Pancreas (tissue), 8 donors: ENCODE results near the gene CLEC1B. TPM values are rescaled to one million over a fixed set of nuclear protein-coding genes. Genes with fewer than 3 reads are reported as not detected.

ENCODE experiments used
- polyA plus RNA-seq, 2 donors: library from polyadenylated mRNA; stranded (reverse); fragments of 200-250 nt; gene quantifications; one replicate each; pipeline ENCODE4 v1.2.3, GENCODE V29; 2013
- total RNA-seq, 6 donors: library from RNA; stranded (reverse); fragmentation: NEBNext Ultra II Directional in 4 of 6; extraction: Animal tissue kit (Norgen Biotek cat#: 25700) in 4 of 6; gene quantifications; one replicate each; pipeline versions ENCODE4 v1.2.1 to v1.2.4, GENCODE V29; 2021 to 2023
- donor health status: healthy with polysubstance abuse.
- donor health status: DM: no; HTN: no; CAD: no; lungs with moderate emphysema.
- donor health status: DM: no; HTN: no; CAD: no.
- donor health status: Bipolar disorder and iron deficiency.
- donor health status: DM: yes; HTN: yes; CAD: no.
- donor health status: DM: no; HTN: no; CAD: no.
- donor health status: DM: no; HTN: no; CAD: no.
- donor health status: DM: yes; HTN: yes; CAD: no.

Gene CLEC1B
- total and polyA plus RNA-seq, 8 donors, result 0.02 TPM; not detected in 7

Other genes starting within 250 kb of the CLEC1B start
- gene CD69, start 238.2 kb downstream of the CLEC1B start, total RNA-seq, result 1 to 10 TPM in 2 of 6 donors, under 1 TPM in 4; 0.12 to 1.9 (median 0.76) TPM
- under 1 TPM; 0.23 to 0.31 TPM for gene CD69, start 238.2 kb downstream of the CLEC1B start, polyA plus RNA-seq
- under 1 TPM in 5 of 6 donors, not detected in 1; 0.28 to 0.76 (median 0.35) TPM for gene KLRF1, start 171.6 kb downstream of the CLEC1B start, total RNA-seq
- gene KLRF1, start 171.6 kb downstream of the CLEC1B start, polyA plus RNA-seq, result 1 to 10 TPM in 1 of 2 donors, under 1 TPM in 1; 0.84 to 2.1 TPM
- gene CLEC2B, start 129.8 kb downstream of the CLEC1B start, total RNA-seq, result 1 to 10 TPM in 5 of 6 donors, under 1 TPM in 1; 0.65 to 6.3 (median 1.3) TPM
- gene CLEC2B, start 129.8 kb downstream of the CLEC1B start, polyA plus RNA-seq, result 1 to 10 TPM; 1.7 to 2.4 TPM
- not detected for gene KLRF2, start 117.6 kb downstream of the CLEC1B start, total RNA-seq
- not detected for gene KLRF2, start 117.6 kb downstream of the CLEC1B start, polyA plus RNA-seq
- gene CLEC2A, start 66.8 kb downstream of the CLEC1B start, total RNA-seq, result not detected
- gene CLEC2A, start 66.8 kb downstream of the CLEC1B start, polyA plus RNA-seq, result not detected
- gene CLEC12A, start 27.7 kb downstream of the CLEC1B start, total RNA-seq, result 1 to 10 TPM in 2 of 6 donors, under 1 TPM in 3, not detected in 1; 0.19 to 3.4 (median 0.93) TPM
- gene CLEC12A, start 27.7 kb downstream of the CLEC1B start, polyA plus RNA-seq, result under 1 TPM; 0.19 to 0.77 TPM
- gene CLEC12B, start 11.5 kb upstream of the CLEC1B start, total RNA-seq, result under 1 TPM in 1 of 6 donors, not detected in 5; 0.09 TPM
- not detected for gene CLEC12B, start 11.5 kb upstream of the CLEC1B start, polyA plus RNA-seq
- gene CLEC9A, start 31.6 kb upstream of the CLEC1B start, total RNA-seq, result under 1 TPM in 3 of 6 donors, not detected in 3; 0.09 to 0.22 (median 0.18) TPM
- not detected for gene CLEC9A, start 31.6 kb upstream of the CLEC1B start, polyA plus RNA-seq
- 1 to 10 TPM in 1 of 6 donors, under 1 TPM in 5; 0.24 to 1.8 (median 0.77) TPM for gene CLEC1A, start 99.9 kb upstream of the CLEC1B start, total RNA-seq
- 1 to 10 TPM in 1 of 2 donors, under 1 TPM in 1; 0.80 to 3.0 TPM for gene CLEC1A, start 99.9 kb upstream of the CLEC1B start, polyA plus RNA-seq
- 1 to 10 TPM in 4 of 6 donors, under 1 TPM in 2; 0.60 to 8.5 (median 2.2) TPM for gene CLEC7A, start 131.1 kb upstream of the CLEC1B start, total RNA-seq
- gene CLEC7A, start 131.1 kb upstream of the CLEC1B start, polyA plus RNA-seq, result 1 to 10 TPM in 1 of 2 donors, under 1 TPM in 1; 0.92 to 1.0 TPM
- gene OLR1, start 173.0 kb upstream of the CLEC1B start, total RNA-seq, result 10 to 100 TPM in 2 of 6 donors, 1 to 10 TPM in 1, under 1 TPM in 3; 0.65 to 34.3 (median 0.98) TPM
- gene OLR1, start 173.0 kb upstream of the CLEC1B start, polyA plus RNA-seq, result under 1 TPM; 0.28 to 0.80 TPM
- 1 to 10 TPM in 1 of 6 donors, under 1 TPM in 1, not detected in 4; 0.28 to 2.2 TPM for gene TMEM52B, start 179.9 kb upstream of the CLEC1B start, total RNA-seq
- gene TMEM52B, start 179.9 kb upstream of the CLEC1B start, polyA plus RNA-seq, result under 1 TPM in 1 of 2 donors, not detected in 1; 0.30 TPM
- gene GABARAPL1, start 213.8 kb upstream of the CLEC1B start, total RNA-seq, result 100 to 1,000 TPM in 1 of 6 donors, 10 to 100 TPM in 5; 51.1 to 111 (median 58.8) TPM
- 10 to 100 TPM; 53.1 to 92.7 TPM for gene GABARAPL1, start 213.8 kb upstream of the CLEC1B start, polyA plus RNA-seq